ENCODE data around the gene CCDC12.

The CCDC12 gene

GRCh38 chr3:46985588-46985987 lies 9.0 kb upstream of the CCDC12 start:
- no peak overlapping the region for H2AFZ ChIP-seq (ENCODE audit: low read depth)
- H3K4me2 ChIP-seq, result no peak overlapping the region; the same call in 1 of the 2 replicates
- H3K4me3 ChIP-seq (IDR thresholded peaks at IDR 0.05; ENCODE audit: insufficient read depth, low read depth, low read length), result no peak overlapping the region
- no peaks in the 10 kb centered on the region for H3K36me3 ChIP-seq (ENCODE audit: insufficient read depth)
- no peaks in the 10 kb centered on the region for H3K27me3 ChIP-seq (ENCODE audit: insufficient read depth, low read depth)
- no peak overlapping the region for H3K27ac ChIP-seq
- H3K9ac ChIP-seq, result no peak overlapping the region
- H4K20me1 ChIP-seq (ENCODE audit: insufficient read depth), result no peaks in the 10 kb centered on the region
- TF ChIP-seq CTCF (conservative IDR thresholded peaks at IDR 0.05; ENCODE audit: low read depth, low read length), result no peak
- peaks cover 28% of the 10 kb centered on the region for H3K4me1 ChIP-seq (ENCODE audit: low read depth, poor library complexity, severe bottlenecking)
- peaks cover 5% of the 10 kb centered on the region for H3K79me2 ChIP-seq (ENCODE audit: insufficient read depth, low read depth)

GRCh38 chr3:46984591-46985459 lies 8.3 kb upstream of the CCDC12 start:
- Histone ChIP-seq H3K27ac (no peak overlapping the region), H3K9ac (no peak overlapping the region), H3K4me3 (IDR thresholded peaks at IDR 0.05; ENCODE audit: insufficient read depth, low read depth, low read length) (no peak overlapping the region), H3K36me3 (ENCODE audit: insufficient read depth) (no peaks in the 10 kb centered on the region), H4K20me1 (ENCODE audit: insufficient read depth) (no peaks in the 10 kb centered on the region), H3K27me3 (ENCODE audit: insufficient read depth, low read depth) (no peaks in the 10 kb centered on the region), H3K4me1 (ENCODE audit: low read depth, poor library complexity, severe bottlenecking) (peaks cover 28% of the 10 kb centered on the region), H2AFZ (ENCODE audit: low read depth) (no peak overlapping the region), H3K4me2 (no peak overlapping the region), H3K79me2 (ENCODE audit: insufficient read depth, low read depth) (peaks cover 6% of the 10 kb centered on the region)
- no peak for TF ChIP-seq CTCF (conservative IDR thresholded peaks at IDR 0.05; ENCODE audit: low read depth, low read length)

GRCh38 chr3:46982546-46982945 lies 6.0 kb upstream of the CCDC12 start:
- Histone ChIP-seq H4K20me1 (ENCODE audit: insufficient read depth) (no peaks in the 10 kb centered on the region), H3K36me3 (ENCODE audit: insufficient read depth) (no peaks in the 10 kb centered on the region), H3K4me2 (no peak overlapping the region), H3K9ac (no peak overlapping the region), H3K27ac (no peak overlapping the region), H3K27me3 (ENCODE audit: insufficient read depth, low read depth) (no peaks in the 10 kb centered on the region), H3K4me3 (IDR thresholded peaks at IDR 0.05; ENCODE audit: insufficient read depth, low read depth, low read length) (no peak overlapping the region), H2AFZ (ENCODE audit: low read depth) (no peak overlapping the region), H3K4me1 (ENCODE audit: low read depth, poor library complexity, severe bottlenecking) (peaks cover 23% of the 10 kb centered on the region), H3K79me2 (ENCODE audit: insufficient read depth, low read depth) (peaks cover 6% of the 10 kb centered on the region)
- TF ChIP-seq CTCF (conservative IDR thresholded peaks at IDR 0.05; ENCODE audit: low read depth, low read length), result no peak

GRCh38 chr3:46981932-46982471 lies 5.5 kb upstream of the CCDC12 start:
- H3K79me2 ChIP-seq (ENCODE audit: insufficient read depth, low read depth), result peaks cover 6% of the 10 kb centered on the region
- no peak overlapping the region for H3K9ac ChIP-seq
- H3K4me3 ChIP-seq (IDR thresholded peaks at IDR 0.05; ENCODE audit: insufficient read depth, low read depth, low read length), result no peak overlapping the region
- no peaks in the 10 kb centered on the region for H4K20me1 ChIP-seq (ENCODE audit: insufficient read depth)
- H3K4me1 ChIP-seq (ENCODE audit: low read depth, poor library complexity, severe bottlenecking), result peaks cover 19% of the 10 kb centered on the region
- no peak overlapping the region for H3K27ac ChIP-seq
- no peak for TF ChIP-seq CTCF (conservative IDR thresholded peaks at IDR 0.05; ENCODE audit: low read depth, low read length)
- H3K36me3 ChIP-seq (ENCODE audit: insufficient read depth), result no peaks in the 10 kb centered on the region
- no peak overlapping the region for H3K4me2 ChIP-seq
- H3K27me3 ChIP-seq (ENCODE audit: insufficient read depth, low read depth), result no peaks in the 10 kb centered on the region
- no peak overlapping the region for H2AFZ ChIP-seq (ENCODE audit: low read depth)
